Tibial nerve (tissue), 4 donors: Measurements from ENCODE around the gene REELD1. TPM values are rescaled to one million over a fixed set of nuclear protein-coding genes. Genes with fewer than 3 reads are reported as not detected.

Experiments used
- DNase-seq, 2 donors: peaks; one replicate each; pipeline ENCODE4 v3.0.0-alpha.2; 2019; ENCODE audit warnings: low spot score in 2 of 2
- H3K27ac ChIP-seq, 4 donors: fragments of 200-600 bp; sonication (generic) in 3 of 4; one replicate each; pipeline ENCODE4 v1.5.1; 2017 to 2019; ENCODE audit warnings: mild to moderate bottlenecking in 1 of 4
- H3K27me3 ChIP-seq, 2 donors: fragments of 200-600 bp; sonication (generic) in 1 of 2; one replicate each; pipeline versions ENCODE4 v1.5.1 to v1.6.0; 2017 to 2019
- H3K36me3 ChIP-seq, 3 donors: fragments of 200-600 bp; sonication (generic); one replicate each; pipeline ENCODE4 v1.5.1; 2018 to 2019
- H3K4me1 ChIP-seq, 4 donors: fragments of 200-600 bp; sonication (generic) in 3 of 4; one replicate each; pipeline ENCODE4 v1.5.1; 2017 to 2019
- H3K4me3 ChIP-seq, 4 donors: fragments of 200-600 bp; sonication (generic) in 3 of 4; one replicate each; pipeline ENCODE4 v1.5.1; 2017 to 2019; ENCODE audit warnings: mild to moderate bottlenecking in 1 of 4, moderate library complexity in 1 of 4
- H3K9me3 ChIP-seq, 4 donors: fragments of 200-600 bp; sonication (generic) in 3 of 4; one replicate each; pipeline ENCODE4 v1.5.1; 2017 to 2019
- CTCF ChIP-seq, 5 experiments: fragments of 200-600 bp in 3 of 5; fragments of 450-650 bp in 2 of 5; sonication (generic) in 3 of 5; IDR thresholded peaks; one replicate each; pipeline ENCODE4 v1.5.1; 2016 to 2019; ENCODE audit warnings: antibody characterized with exemption in 5 of 5, mild to moderate bottlenecking in 3 of 5, moderate library complexity in 2 of 5
- EP300 ChIP-seq, 2 donors: sonication (generic); formaldehyde crosslinking; IDR thresholded peaks; one replicate each; pipeline ENCODE4 v1.6.1; 2017; ENCODE audit warnings: antibody characterized with exemption in 2 of 2, mild to moderate bottlenecking in 1 of 2
- POLR2A ChIP-seq, 2 donors: fragments of 450-650 bp; IDR thresholded peaks; one replicate each; pipeline ENCODE4 v1.6.1; 2017; ENCODE audit warnings: antibody characterized with exemption in 2 of 2, mild to moderate bottlenecking in 2 of 2, moderate library complexity in 2 of 2
- WGBS, 2 donors: methylation state at CpG; one replicate each; pipeline ENCODE4 v1.1.5; 2018; 5-methylcytosine and 5-hydroxymethylcytosine counted together
- total RNA-seq, 4 donors: library from RNA; depleted of rRNA; stranded (reverse); fragments of >200 nt; gene quantifications; one replicate each; pipeline ENCODE4 v1.1.0, GENCODE V29; 2016

The REELD1 gene
- total RNA-seq, 4 donors from 2014 or later, result 0.20 to 2.4 (median 1.1) TPM

- H3K4me1 ChIP-seq, result peaks cover 0 to 16% (median 0%) of the 10 kb centered on the region in 4 donors
- no peak overlapping the region for H3K27ac ChIP-seq
- peaks cover 0 to 74% (median 4%) of the 10 kb centered on the region in 3 donors for H3K36me3 ChIP-seq
- WGBS, 2 donors, result 64 to 67% methylated on average over 4 of the region's 4 CpGs
- TF ChIP-seq POLR2A (IDR thresholded peaks at IDR 0.05) (no peak), EP300 (IDR thresholded peaks at IDR 0.05) (no peak), CTCF (IDR thresholded peaks at IDR 0.05) (no peak)
- no peak for DNase-seq
- no peaks in the 10 kb centered on the region for H3K27me3 ChIP-seq
- no peak overlapping the region for H3K4me3 ChIP-seq
- H3K9me3 ChIP-seq, result no peaks in the 10 kb centered on the region
Observed at GRCh38 chr4:146186041-146186440, 28.3 kb upstream of the REELD1 start.

GRCh38 chr4:146186596-146186995 is 27.7 kb upstream of the REELD1 start:
- DNase-seq, result no peak
- Histone ChIP-seq H3K27ac (no peak overlapping the region), H3K4me3 (no peak overlapping the region), H3K9me3 (no peaks in the 10 kb centered on the region), H3K4me1 (peaks cover 0 to 16% (median 0%) of the 10 kb centered on the region in 4 donors), H3K27me3 (no peaks in the 10 kb centered on the region), H3K36me3 (peaks cover 0 to 80% (median 4%) of the 10 kb centered on the region in 3 donors)
- TF ChIP-seq POLR2A (IDR thresholded peaks at IDR 0.05) (no peak), EP300 (IDR thresholded peaks at IDR 0.05) (no peak), CTCF (IDR thresholded peaks at IDR 0.05) (no peak)
- WGBS, 2 donors, result 72 to 76% methylated on average over 3 of the region's 3 CpGs

- H3K4me1 ChIP-seq, result peaks cover 0 to 32% (median 0%) of the 10 kb centered on the region in 4 donors
- WGBS, 2 donors, result 65 to 77% methylated on average over 2 of the region's 2 CpGs
- DNase-seq, result no peak
- no peaks in the 10 kb centered on the region for H3K27me3 ChIP-seq
- TF ChIP-seq POLR2A (IDR thresholded peaks at IDR 0.05) (no peak), CTCF (IDR thresholded peaks at IDR 0.05) (no peak), EP300 (IDR thresholded peaks at IDR 0.05) (no peak)
- no peak overlapping the region for H3K4me3 ChIP-seq
- peaks cover 0 to 65% (median 4%) of the 10 kb centered on the region in 3 donors for H3K36me3 ChIP-seq
- no peak overlapping the region for H3K27ac ChIP-seq
- no peaks in the 10 kb centered on the region for H3K9me3 ChIP-seq
Observed at GRCh38 chr4:146190456-146190855, 23.9 kb upstream of the REELD1 start.

GRCh38 chr4:146191766-146192458 is 22.4 kb upstream of the REELD1 start:
- DNase-seq, result peak in 1 of 2 donors; percentile 39
- peaks cover 0 to 34% (median 0%) of the 10 kb centered on the region in 4 donors for H3K4me1 ChIP-seq
- no peak overlapping the region for H3K4me3 ChIP-seq
- H3K36me3 ChIP-seq, result peaks cover 0 to 53% (median 4%) of the 10 kb centered on the region in 3 donors
- TF ChIP-seq CTCF (IDR thresholded peaks at IDR 0.05) (peak in 2 of 5 experiments; percentile 13 to 20), EP300 (IDR thresholded peaks at IDR 0.05) (no peak)
- H3K27ac ChIP-seq, result peak overlapping the region in 3 of 4 donors; percentile 37 to 75 (median 69)
- WGBS, 2 donors, result 59 to 63% methylated on average over 9 of the region's 9 CpGs
- H3K9me3 ChIP-seq, result no peaks in the 10 kb centered on the region
- no peaks in the 10 kb centered on the region for H3K27me3 ChIP-seq

- Histone ChIP-seq H3K4me1 (peaks cover 0 to 34% (median 0%) of the 10 kb centered on the region in 4 donors), H3K4me3 (no peak overlapping the region), H3K27me3 (no peaks in the 10 kb centered on the region), H3K9me3 (no peaks in the 10 kb centered on the region), H3K27ac (peak overlapping the region in 1 of 4 donors; percentile 75), H3K36me3 (peaks cover 0 to 36% (median 0%) of the 10 kb centered on the region in 3 donors)
- no peak for DNase-seq
- TF ChIP-seq POLR2A (IDR thresholded peaks at IDR 0.05) (no peak), CTCF (IDR thresholded peaks at IDR 0.05) (no peak), EP300 (IDR thresholded peaks at IDR 0.05) (no peak)
- WGBS, 2 donors, result 87 to 88% methylated on average over 5 of the region's 5 CpGs
Observed at GRCh38 chr4:146193628-146194027, 20.7 kb upstream of the REELD1 start.
